Measurements from ENCODE around the gene KRTAP4-6.
"Not testable (repeated sequence)": the region's sequence is repeated elsewhere in the genome, so short reads cannot be mapped to it uniquely, and the experiment has no call there.

Gene KRTAP4-6

DNA sequence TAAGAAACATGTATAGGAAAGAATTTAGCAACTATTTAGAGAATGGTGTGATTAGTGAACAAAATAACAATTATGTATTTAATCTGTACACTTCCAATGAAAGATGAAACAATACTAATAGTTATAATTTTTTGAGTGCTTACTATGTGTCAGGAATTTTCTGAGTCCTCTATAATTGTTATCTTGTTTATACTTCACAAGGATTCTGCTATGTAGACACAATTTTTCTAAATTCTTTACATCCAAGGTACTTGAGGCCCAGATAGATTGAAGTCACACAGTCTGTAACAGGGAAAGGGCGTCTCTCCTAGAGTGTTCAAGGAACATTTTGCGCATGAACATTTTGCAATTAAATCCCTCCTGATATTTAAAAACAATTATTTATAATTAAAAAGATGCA is 15.3 kb downstream of the KRTAP4-6 start:
- no peaks in the 10 kb centered on the region for H3K79me2 ChIP-seq (ENCODE audit: low read length)
- H3K4me1 ChIP-seq (ENCODE audit: low read length) = no peaks in the 10 kb centered on the region
- no peak overlapping the region for H3K4me3 ChIP-seq (ENCODE audit: low read length)
- no peak for TF ChIP-seq EZH2phosphoT487 (IDR thresholded peaks at IDR 0.05; ENCODE audit: low read depth)
- TF ChIP-seq, protein P1, sequence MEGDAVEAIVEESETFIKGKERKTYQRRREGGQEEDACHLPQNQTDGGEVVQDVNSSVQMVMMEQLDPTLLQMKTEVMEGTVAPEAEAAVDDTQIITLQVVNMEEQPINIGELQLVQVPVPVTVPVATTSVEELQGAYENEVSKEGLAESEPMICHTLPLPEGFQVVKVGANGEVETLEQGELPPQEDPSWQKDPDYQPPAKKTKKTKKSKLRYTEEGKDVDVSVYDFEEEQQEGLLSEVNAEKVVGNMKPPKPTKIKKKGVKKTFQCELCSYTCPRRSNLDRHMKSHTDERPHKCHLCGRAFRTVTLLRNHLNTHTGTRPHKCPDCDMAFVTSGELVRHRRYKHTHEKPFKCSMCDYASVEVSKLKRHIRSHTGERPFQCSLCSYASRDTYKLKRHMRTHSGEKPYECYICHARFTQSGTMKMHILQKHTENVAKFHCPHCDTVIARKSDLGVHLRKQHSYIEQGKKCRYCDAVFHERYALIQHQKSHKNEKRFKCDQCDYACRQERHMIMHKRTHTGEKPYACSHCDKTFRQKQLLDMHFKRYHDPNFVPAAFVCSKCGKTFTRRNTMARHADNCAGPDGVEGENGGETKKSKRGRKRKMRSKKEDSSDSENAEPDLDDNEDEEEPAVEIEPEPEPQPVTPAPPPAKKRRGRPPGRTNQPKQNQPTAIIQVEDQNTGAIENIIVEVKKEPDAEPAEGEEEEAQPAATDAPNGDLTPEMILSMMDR (IDR thresholded peaks at IDR 0.05; ENCODE audit: low read depth, low read length) = no peak
- no peak overlapping the region for H3K27ac ChIP-seq (ENCODE audit: low read length)
- no peak overlapping the region for H3K4me2 ChIP-seq (ENCODE audit: low read length)
- H3K27me3 ChIP-seq (ENCODE audit: low read depth, low read length) = peaks cover 9% of the 10 kb centered on the region; the same call in 1 of the 2 replicates
- H3K9me3 ChIP-seq (ENCODE audit: insufficient read depth, low read length) = no peaks in the 10 kb centered on the region
- H3K9ac ChIP-seq (ENCODE audit: low read length) = no peak overlapping the region
- no peaks in the 10 kb centered on the region for H4K20me1 ChIP-seq (ENCODE audit: insufficient read depth, low read length)
- no peaks in the 10 kb centered on the region for H3K36me3 ChIP-seq (replicated peaks; ENCODE audit: low read depth, low read length)
- H2AFZ ChIP-seq (ENCODE audit: low read depth, low read length) = no peak overlapping the region

DNA sequence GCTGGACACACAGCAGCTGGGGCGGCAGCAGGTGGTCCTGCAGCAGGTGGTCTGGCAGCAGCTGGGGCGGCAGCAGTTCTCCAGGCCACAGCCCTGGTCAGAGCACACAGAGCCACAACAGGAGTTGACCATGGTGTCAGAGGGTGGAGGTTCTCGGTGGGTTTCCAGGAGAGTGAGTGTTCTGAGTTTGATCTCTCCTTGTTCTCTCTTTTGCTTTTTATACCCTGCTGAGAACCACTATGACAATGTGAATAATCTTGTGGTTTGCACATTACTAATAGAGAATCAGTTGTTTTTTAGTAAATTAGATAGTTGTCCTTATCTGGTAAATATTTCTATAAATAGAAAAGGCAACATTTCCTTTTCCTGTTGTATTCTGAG is 16.4 kb downstream of the KRTAP4-6 start, which contains the start of gene KRTAP4-12:
Gene KRTAP4-12, minus strand, starts transcription at position 192 of the 381 bp plus-strand sequence. Its CDS starts 60 bp downstream, at position 132.
- not testable (repeated sequence) for H3K36me3 ChIP-seq (replicated peaks; ENCODE audit: low read depth, low read length); H3K4me1 ChIP-seq (ENCODE audit: low read length); H3K4me2 ChIP-seq (ENCODE audit: low read length); H3K9me3 ChIP-seq (ENCODE audit: insufficient read depth, low read length); H3K27me3 ChIP-seq (ENCODE audit: low read depth, low read length); H2AFZ ChIP-seq (ENCODE audit: low read depth, low read length); H4K20me1 ChIP-seq (ENCODE audit: insufficient read depth, low read length); H3K4me3 ChIP-seq (ENCODE audit: low read length); H3K79me2 ChIP-seq (ENCODE audit: low read length); H3K27ac ChIP-seq (ENCODE audit: low read length); H3K9ac ChIP-seq (ENCODE audit: low read length)

DNA sequence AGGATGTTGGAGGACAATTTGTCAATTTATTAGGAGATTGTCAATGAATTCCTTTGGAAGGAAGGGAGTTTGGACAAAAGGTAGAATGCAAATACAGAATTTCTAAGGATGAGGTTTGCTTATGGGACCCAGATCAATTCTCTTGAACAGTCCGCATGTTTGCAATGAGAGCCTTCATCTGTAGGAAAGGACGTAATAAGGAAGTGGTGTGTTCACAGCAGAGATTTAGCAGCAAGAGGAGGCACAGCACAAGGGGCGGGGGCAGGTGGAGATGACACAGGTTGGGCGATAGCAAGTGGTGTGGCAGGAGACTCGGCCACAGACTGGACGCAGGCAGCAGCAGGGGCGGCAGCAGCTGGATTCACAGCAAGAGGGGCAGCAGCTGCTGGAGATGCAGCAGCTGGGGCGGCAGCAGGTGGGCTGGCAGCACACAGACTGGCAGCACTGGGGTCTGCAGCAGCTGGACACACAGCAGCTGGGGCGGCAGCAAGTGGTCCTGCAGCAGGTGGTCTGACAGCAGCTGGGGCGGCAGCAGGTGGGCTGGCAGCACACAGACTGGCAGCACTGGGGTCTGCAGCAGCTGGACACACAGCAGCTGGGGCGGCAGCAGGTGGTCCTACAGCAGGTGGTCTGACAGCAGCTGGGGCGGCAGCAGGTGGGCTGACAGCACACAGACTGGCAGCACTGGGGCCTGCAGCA is 16.9 kb downstream of the KRTAP4-6 start:
- H2AFZ ChIP-seq (ENCODE audit: low read depth, low read length); H3K9me3 ChIP-seq (ENCODE audit: insufficient read depth, low read length); H3K4me3 ChIP-seq (ENCODE audit: low read length); H3K36me3 ChIP-seq (replicated peaks; ENCODE audit: low read depth, low read length); H3K27me3 ChIP-seq (ENCODE audit: low read depth, low read length); H3K4me2 ChIP-seq (ENCODE audit: low read length); H3K4me1 ChIP-seq (ENCODE audit: low read length); H3K9ac ChIP-seq (ENCODE audit: low read length); H3K27ac ChIP-seq (ENCODE audit: low read length); H3K79me2 ChIP-seq (ENCODE audit: low read length); H4K20me1 ChIP-seq (ENCODE audit: insufficient read depth, low read length): not testable (repeated sequence)

DNA sequence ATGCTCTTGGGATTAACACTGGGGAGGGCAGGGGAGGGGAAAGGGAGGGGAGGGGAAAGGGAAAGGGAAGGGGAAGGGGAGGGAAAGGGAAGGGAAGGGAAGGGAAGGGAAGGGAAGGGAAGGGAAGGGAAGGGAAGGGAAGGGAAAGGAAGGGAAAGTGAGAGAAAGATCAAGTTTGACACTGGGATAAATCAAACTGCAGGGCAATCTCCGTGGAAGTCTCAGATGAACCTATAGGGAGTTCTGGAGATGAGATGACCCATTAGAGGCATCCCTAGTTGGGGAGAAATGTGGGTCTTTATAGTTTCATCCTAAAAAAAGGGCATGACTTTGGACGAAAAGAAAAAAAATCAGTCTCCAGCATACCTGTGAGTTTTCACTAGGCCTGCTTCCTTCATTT is 18.6 kb downstream of the KRTAP4-6 start:
- Histone ChIP-seq H3K27ac (ENCODE audit: low read length) (no peak overlapping the region), H3K36me3 (replicated peaks; ENCODE audit: low read depth, low read length) (no peaks in the 10 kb centered on the region), H3K9ac (ENCODE audit: low read length) (no peak overlapping the region), H3K4me1 (ENCODE audit: low read length) (no peaks in the 10 kb centered on the region), H3K4me2 (ENCODE audit: low read length) (no peak overlapping the region), H3K79me2 (ENCODE audit: low read length) (no peaks in the 10 kb centered on the region), H3K9me3 (ENCODE audit: insufficient read depth, low read length) (no peaks in the 10 kb centered on the region), H3K4me3 (ENCODE audit: low read length) (no peak overlapping the region), H4K20me1 (ENCODE audit: insufficient read depth, low read length) (no peaks in the 10 kb centered on the region), H2AFZ (ENCODE audit: low read depth, low read length) (no peak overlapping the region), H3K27me3 (ENCODE audit: low read depth, low read length) (peaks cover 9% of the 10 kb centered on the region; the same call in 1 of the 2 replicates)
- TF ChIP-seq EZH2phosphoT487 (IDR thresholded peaks at IDR 0.05; ENCODE audit: low read depth) = no peak
- TF ChIP-seq, protein P1 (IDR thresholded peaks at IDR 0.05; ENCODE audit: low read depth, low read length) = no peak

DNA sequence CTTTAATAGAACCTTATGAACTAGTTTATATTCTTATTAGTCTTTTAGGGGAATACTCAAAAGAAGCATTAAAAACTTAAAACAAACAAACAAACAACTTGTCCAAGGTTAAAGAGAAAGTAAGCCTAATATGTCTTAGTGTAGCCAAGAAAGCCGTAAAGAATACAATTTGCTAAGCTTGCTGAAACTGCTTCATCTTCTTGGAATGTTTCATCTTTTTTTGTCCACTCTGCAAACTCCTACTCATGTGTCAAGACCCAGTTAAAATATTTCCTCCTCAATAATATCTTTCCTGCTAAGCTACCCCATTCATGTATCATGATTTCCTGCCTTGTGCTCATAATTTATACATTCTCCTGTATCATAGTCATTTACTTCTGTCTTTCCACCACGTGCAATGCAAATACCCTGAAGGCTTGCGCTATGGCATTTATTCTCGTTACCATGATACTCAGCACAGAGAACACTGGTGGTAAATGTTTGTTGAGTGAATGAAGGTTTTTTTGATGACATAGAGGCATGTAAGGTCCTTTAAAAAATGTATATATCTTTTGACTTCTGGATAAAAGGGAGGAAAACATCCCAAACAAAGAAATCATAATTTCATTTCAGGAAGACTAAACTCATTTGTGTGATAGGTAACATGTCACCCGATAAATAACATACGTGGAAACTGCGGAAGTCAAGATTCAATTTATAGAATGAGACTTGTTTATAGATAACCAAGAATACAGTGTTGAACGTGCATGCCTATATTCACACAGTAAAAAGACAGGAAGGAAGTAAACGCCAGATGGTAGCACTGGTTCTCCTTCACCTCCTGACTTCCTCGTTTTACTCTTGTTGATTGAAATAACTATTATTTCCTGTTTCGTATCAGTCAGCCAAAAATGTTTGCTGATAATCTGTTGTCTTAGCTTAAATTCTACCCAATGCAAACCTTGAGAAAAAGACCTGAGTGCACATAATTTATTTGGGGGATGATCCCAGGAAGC is 20.4 kb downstream of the KRTAP4-6 start:
- not testable (repeated sequence) for H2AFZ ChIP-seq (ENCODE audit: low read depth, low read length); H3K27me3 ChIP-seq (ENCODE audit: low read depth, low read length); H3K36me3 ChIP-seq (replicated peaks; ENCODE audit: low read depth, low read length); H3K9me3 ChIP-seq (ENCODE audit: insufficient read depth, low read length); H3K4me2 ChIP-seq (ENCODE audit: low read length); H3K79me2 ChIP-seq (ENCODE audit: low read length); H3K27ac ChIP-seq (ENCODE audit: low read length); H3K9ac ChIP-seq (ENCODE audit: low read length); H3K4me3 ChIP-seq (ENCODE audit: low read length); H4K20me1 ChIP-seq (ENCODE audit: insufficient read depth, low read length); H3K4me1 ChIP-seq (ENCODE audit: low read length)
